K562 (cell line): ENCODE data around the gene NUCKS1. TPM values are rescaled to one million over a fixed set of nuclear protein-coding genes. Genes with fewer than 3 reads are reported as not detected.
"Not testable (repeated sequence)": the region's sequence is repeated elsewhere in the genome, so short reads cannot be mapped to it uniquely, and the experiment has no call there.

Experiments used
- ATAC-seq: fragments of 200-7000 bp; cut with Tn5 transposase; 3 replicates; pipeline ENCODE4 v1.9.1; 2020; ENCODE audit warnings: moderate library complexity
- BruUV-seq: library from RNA; stranded (reverse); fragments of 400-500 nt; replicated peaks from 2 replicates; lab custom pipeline; 2021; lab: Mats Ljungman, UMichigan
- CTCF ChIA-PET: fragments of 300-600 bp; formaldehyde crosslinking; extraction: SDS; loops from one replicate; lab custom pipeline; 2021; ENCODE audit warnings: low intra/inter-chr PET ratio; lab: Yijun Ruan, JAX
- POLR2A ChIA-PET: fragments of 300-600, 350-650 bp; sonication (Branson Sonifier 250); formaldehyde crosslinking; extraction: SDS; loops from one replicate; lab custom pipeline; 2021; ENCODE audit warnings: antibody characterized with exemption, inconsistent platforms; lab: Yijun Ruan, JAX
- DNase-seq, 4 experiments: peaks; one replicate each; pipeline versions ENCODE4 v3.0.0 to v3.0.0-alpha.2; 2011 to 2018; ENCODE audit warnings: low spot score in 3 of 4, mixed read lengths in 3 of 4; ENCODE audit errors: extremely low read depth in 1 of 4
- FAIRE-seq: peaks from 2 replicates; lab custom pipeline; 2011; peaks lifted over from hg19 to GRCh38; lab: Jason Lieb, UNC
- H2AFZ ChIP-seq: 2 replicates; pipeline ENCODE4 v1.6.0; 2011; ENCODE audit warnings: low read depth, low read length, control low read depth, inconsistent platforms
- H3K27ac ChIP-seq: fragments of 200-600 bp; 3 replicates; pipeline ENCODE4 v1.8.0; 2011; ENCODE audit warnings: low read depth, mild to moderate bottlenecking, control low read depth, inconsistent platforms, low read length, moderate library complexity, mixed read lengths; ENCODE audit errors: extremely low read depth
- H3K27me3 ChIP-seq, 2 experiments: fragments of 300-600 bp in 1 of 2; 2 replicates in 1 of 2; 3 replicates in 1 of 2; pipeline versions ENCODE4 v1.6.0 to v1.8.0; 2011; ENCODE audit warnings: inconsistent platforms in 2 of 2, low read length in 2 of 2, mild to moderate bottlenecking in 1 of 2, mixed read lengths in 1 of 2, moderate library complexity in 1 of 2; ENCODE audit not compliant: control insufficient read depth in 2 of 2, insufficient read depth in 2 of 2
- H3K36me3 ChIP-seq: fragments of 300-600 bp; 3 replicates; pipeline ENCODE4 v1.8.0; 2011; ENCODE audit warnings: mild to moderate bottlenecking, low read length, inconsistent platforms; ENCODE audit not compliant: control insufficient read depth, insufficient read depth
- H3K4me1 ChIP-seq, 2 experiments: fragments of 200-600 bp in 1 of 2; replicated peaks in 1 of 2; 2 replicates in 1 of 2; 3 replicates in 1 of 2; pipeline versions ENCODE4 v1.5.1 to v1.8.0; 2011; ENCODE audit warnings: inconsistent platforms in 2 of 2, low read length in 2 of 2, mild to moderate bottlenecking in 1 of 2, mixed read lengths in 1 of 2, moderate library complexity in 1 of 2; ENCODE audit not compliant: control insufficient read depth in 2 of 2, insufficient read depth in 2 of 2
- H3K4me2 ChIP-seq: 2 replicates; pipeline ENCODE4 v1.6.1; 2011; ENCODE audit warnings: low read length, control low read depth, inconsistent platforms, mixed read lengths; ENCODE audit not compliant: insufficient read depth
- H3K4me3 ChIP-seq: fragments of 200-600 bp; sonication (generic), shearing (Covaris generic); 2 replicates; pipeline ENCODE4 v1.5.1; 2016; ENCODE audit warnings: control low read depth, inconsistent platforms
- H3K79me2 ChIP-seq: fragments of 200-600 bp; 3 replicates; pipeline ENCODE4 v1.8.0; 2011; ENCODE audit warnings: low read length, inconsistent platforms; ENCODE audit not compliant: control insufficient read depth, insufficient read depth
- H3K9ac ChIP-seq, 2 experiments: 2 replicates each; pipeline versions ENCODE4 v1.6.0 to v1.6.1; 2011; ENCODE audit warnings: low read depth in 2 of 2, low read length in 2 of 2, control low read depth in 1 of 2, inconsistent platforms in 1 of 2, mild to moderate bottlenecking in 1 of 2, mixed read lengths in 1 of 2; ENCODE audit not compliant: insufficient read depth in 1 of 2
- H3K9me1 ChIP-seq: one replicate; pipeline ENCODE4 v1.6.0; 2011; ENCODE audit warnings: inconsistent platforms, mild to moderate bottlenecking, low read length, moderate library complexity; ENCODE audit not compliant: control insufficient read depth, insufficient read depth
- H3K9me3 ChIP-seq: replicated peaks from 2 replicates; pipeline ENCODE4 v1.5.1; 2011; ENCODE audit warnings: low read depth, low read length, inconsistent platforms; ENCODE audit not compliant: control insufficient read depth, insufficient read depth
- H4K20me1 ChIP-seq: replicated peaks from 2 replicates; pipeline ENCODE4 v1.6.1; 2011; ENCODE audit warnings: low read length, inconsistent platforms, mixed read lengths; ENCODE audit not compliant: control insufficient read depth, insufficient read depth
- HOXB6 ChIP-seq: fragments of 250-450 bp; sonication (Bioruptor Pico); IDR thresholded peaks from 2 replicates; pipeline ENCODE4 v1.5.1; 2022; ENCODE audit warnings: mild to moderate bottlenecking, borderline replicate concordance
- KDM1A ChIP-seq, 2 experiments: fragments of 450-650 bp; IDR thresholded peaks; 2 replicates each; pipeline ENCODE4 v1.6.1; 2016; ENCODE audit warnings: mild to moderate bottlenecking in 2 of 2
- NCOA2 ChIP-seq, 2 experiments: fragments of 450-650 bp; IDR thresholded peaks; 2 replicates each; pipeline ENCODE4 v1.6.1; 2018; ENCODE audit warnings: mild to moderate bottlenecking in 2 of 2, moderate library complexity in 1 of 2; ENCODE audit not compliant: partially characterized antibody in 2 of 2
- NR2C2 ChIP-seq, 2 experiments: fragments of 200-800 bp in 1 of 2; sonication (Bioruptor generic) in 1 of 2; sonication (generic) in 1 of 2; formaldehyde crosslinking in 1 of 2; IDR thresholded peaks; 2 replicates each; pipeline versions ENCODE4 v1.6.1 to v1.8.0; 2016 to 2022; ENCODE audit warnings: mild to moderate bottlenecking in 1 of 2, missing compliant biosample characterization in 1 of 2, missing genetic modification characterization in 1 of 2, missing genetic modification reagents in 1 of 2
- RBM25 ChIP-seq: fragments of 200-400 bp; formaldehyde crosslinking; IDR thresholded peaks from 2 replicates; pipeline ENCODE4 v1.6.1; 2018; ENCODE audit warnings: low read length, low read depth, moderate library complexity; ENCODE audit not compliant: severe bottlenecking
- TEAD2 ChIP-seq: fragments of 450-650 bp; IDR thresholded peaks from 2 replicates; pipeline ENCODE4 v1.6.1; 2016; ENCODE audit warnings: missing genetic modification characterization, control low read depth, missing compliant biosample characterization
- ZNF146 ChIP-seq: IDR thresholded peaks from one replicate; pipeline ENCODE4 v1.6.1; 2018; ENCODE audit warnings: missing compliant biosample characterization; ENCODE audit not compliant: unreplicated experiment
- ZNF3 ChIP-seq: fragments of 250-450 bp; sonication (Bioruptor Pico); IDR thresholded peaks from 2 replicates; pipeline ENCODE4 v1.5.0; 2021; ENCODE audit warnings: mild to moderate bottlenecking, moderate library complexity
- WGBS: fragments of 100-300 bp; shearing (Covaris generic); methylation state at CpG from one replicate; pipeline ENCODE4 v1.1.6; 2016; ENCODE audit warnings: low coverage, mixed read lengths; ENCODE audit not compliant: insufficient coverage; ENCODE audit errors: missing lambda C conversion rate; 5-methylcytosine and 5-hydroxymethylcytosine counted together
- in situ Hi-C: fragments of 300-500 bp; cut with MboI; formaldehyde crosslinking; loops from 4 replicates; pipeline ENCODE4 v1.15.0; 2018; ENCODE audit warnings: inconsistent platforms, mixed read lengths
- intact Hi-C: fragments of 100-400 bp; cut with micrococcal nuclease; formaldehyde crosslinking; loops from 2 replicates; pipeline ENCODE4 v1.14.2; 2022
- polyA plus RNA-seq, 8 experiments: library from polyadenylated mRNA; depleted of rRNA in 4 of 8; stranded (reverse) in 5 of 8; unstranded in 3 of 8; fragments of >200 nt; fragmentation: Nextera tagmentation in 2 of 8; fragmentation: Illumina TruSeq in 1 of 8; extraction: Ambion mirVana in 2 of 8; extraction: Trizol in 1 of 8; gene quantifications; 2 replicates each; pipeline versions ENCODE4 v1.2.1 to v1.2.3, GENCODE V29; 2011 to 2014; ENCODE audit warnings: inconsistent platforms in 1 of 8, missing spikeins in 1 of 8
- total RNA-seq, 7 experiments: library from RNA; depleted of rRNA in 6 of 7; stranded (reverse); fragments of >200 nt in 6 of 7; fragmentation: Illumina TruSeq in 2 of 7; extraction: Trizol in 2 of 7; gene quantifications; 2 replicates each; pipeline versions ENCODE4 v1.2.1 to v1.2.3, GENCODE V29; 2011 to 2021; ENCODE audit warnings: low replicate concordance in 1 of 7

Gene NUCKS1
- total and polyA plus RNA-seq, 9 of the 15 experiments (the other 6 are each of a cell fraction or from before 2014, with no cell fraction given), result 66.7 to 244 (median 149) TPM

GRCh38 chr1:205725514-205725913 is 24.5 kb downstream of the NUCKS1 start:
- peaks cover 42% of the 10 kb centered on the region for H3K79me2 ChIP-seq
- H3K9me3 ChIP-seq, result no peaks in the 10 kb centered on the region
- no peaks in the 10 kb centered on the region for H4K20me1 ChIP-seq
- BruUV-seq, result no TSS peak
- ChIA-PET CTCF (no interaction called here), POLR2A (interaction anchor here (1.1 to 3.3 kb wide), 3 partner anchors 12 to 55 kb away, joined by 3 to 10 read pairs (median 7); no protein-coding TSS in a partner anchor)
- no peak for ATAC-seq
- H3K4me2 ChIP-seq, result no peak overlapping the region
- H3K27ac ChIP-seq, result no peak overlapping the region
- no peak overlapping the region for H3K4me3 ChIP-seq
- 92% methylated on average over 1 of the region's 1 CpG for WGBS
- no peaks in the 10 kb centered on the region for H3K27me3 ChIP-seq
- no peaks in the 10 kb centered on the region for H3K4me1 ChIP-seq
- no peak overlapping the region for H3K9ac ChIP-seq
- FAIRE-seq, result no peak
- in situ Hi-C loops (no loop called here), intact Hi-C loops (no loop called here)
- no peak overlapping the region for H2AFZ ChIP-seq
- peaks cover 86% of the 10 kb centered on the region for H3K36me3 ChIP-seq
- TF ChIP-seq NCOA2 (IDR thresholded peaks at IDR 0.05; ENCODE audit: partially characterized antibody in 2 of 2) (no peak), NR2C2 (CRISPR knock-in tag; IDR thresholded peaks at IDR 0.05) (no peak), NR2C2 (tag; IDR thresholded peaks at IDR 0.05) (no peak), TEAD2 (no peak), HOXB6 (CRISPR knock-in tag) (no peak)
- no peaks in the 10 kb centered on the region for H3K9me1 ChIP-seq
- DNase-seq, result no peak

- H3K27ac ChIP-seq, ATAC-seq, DNase-seq, intact Hi-C loops, BruUV-seq, in situ Hi-C loops, H3K4me2 ChIP-seq, H3K4me3 ChIP-seq, H3K9me1 ChIP-seq, H4K20me1 ChIP-seq, H3K4me1 ChIP-seq, H3K27me3 ChIP-seq, CTCF ChIA-PET, FAIRE-seq, H3K9ac ChIP-seq, H2AFZ ChIP-seq, H3K9me3 ChIP-seq: not testable (repeated sequence)
- Histone ChIP-seq H3K79me2 (peaks cover 13% of the 10 kb centered on the region), H3K36me3 (peaks cover 93% of the 10 kb centered on the region)
- POLR2A ChIA-PET, result interaction anchor here (0.9 to 1.2 kb wide), 3 partner anchors 9 to 25 kb away, joined by 3 to 4 read pairs (median 3); no protein-coding TSS in a partner anchor
- WGBS, result 70% methylated on average over 1 of the region's 2 CpGs
- TF ChIP-seq ZNF3, result 0 out of 2 replicates have a peak, but pooled peaks have one; percentile 25
- peak; percentile 29 for TF ChIP-seq RBM25
- peak; percentile 93 for TF ChIP-seq ZNF146 (CRISPR knock-in tag)
- 0 out of 4 replicates have a peak, but pooled peaks of 1 of the 2 experiments have one; percentile 14 for TF ChIP-seq KDM1A (IDR thresholded peaks at IDR 0.05)
These were observed 29.2 kb downstream of the NUCKS1 start for GRCh38 chr1:205720740-205721139.
